HCEC 1CT (cell line): ENCODE data around the gene ARHGAP24.
"Not testable (repeated sequence)": the region's sequence is repeated elsewhere in the genome, so short reads cannot be mapped to it uniquely, and the experiment has no call there.

Experiments
- DNase-seq: peaks from one replicate; pipeline ENCODE4 v3.0.0-alpha.2; 2017

The ARHGAP24 gene

GRCh38 chr4:85929961-85930665, 455.2 kb downstream of the ARHGAP24 start:
- DNase-seq: no peak

- no peak for DNase-seq
These were observed 457.7 kb downstream of the ARHGAP24 start for GRCh38 chr4:85932500-85933290.

DNA sequence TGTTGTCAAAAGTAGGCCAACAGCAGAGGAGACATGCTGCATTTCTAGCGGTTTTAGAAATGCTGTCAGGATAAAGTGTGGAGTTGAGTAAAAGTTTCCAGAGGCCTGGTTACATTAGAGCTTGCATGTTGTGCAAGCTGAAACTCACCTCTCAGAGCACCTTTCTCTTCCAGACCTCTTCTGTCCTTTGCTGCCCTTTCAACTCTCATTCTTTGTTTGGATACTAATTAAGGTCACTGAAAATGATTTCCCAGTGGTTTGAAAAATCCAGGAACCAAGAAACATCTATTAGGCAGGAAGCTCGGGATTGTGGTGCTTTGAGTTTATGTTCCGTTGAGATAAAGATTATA, 458.3 kb downstream of the ARHGAP24 start:
- DNase-seq: no peak

- no peak for DNase-seq
These were observed 462.6 kb downstream of the ARHGAP24 start for GRCh38 chr4:85937507-85937906.

DNA sequence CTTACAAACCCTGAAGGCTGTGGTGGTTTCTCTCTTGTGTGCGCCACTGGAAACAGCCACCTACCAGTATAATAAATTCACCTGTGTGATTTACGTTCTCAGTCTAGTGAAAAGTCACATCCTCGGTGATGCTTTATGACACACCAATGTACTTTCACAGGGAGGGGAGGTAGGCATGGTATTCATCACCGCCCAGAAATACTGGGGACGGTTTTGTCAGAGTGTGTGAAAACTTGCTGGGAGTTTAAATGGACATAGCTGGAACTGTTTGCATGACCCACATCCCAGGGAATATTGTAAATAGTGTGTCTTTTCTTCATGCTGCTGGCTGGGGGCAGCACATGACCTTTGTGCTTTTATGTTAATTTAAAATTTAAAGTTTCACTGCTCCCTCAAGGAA, 463.1 kb downstream of the ARHGAP24 start:
- no peak for DNase-seq

- no peak for DNase-seq
These were observed 464.0 kb downstream of the ARHGAP24 start for GRCh38 chr4:85938902-85939301.

DNA sequence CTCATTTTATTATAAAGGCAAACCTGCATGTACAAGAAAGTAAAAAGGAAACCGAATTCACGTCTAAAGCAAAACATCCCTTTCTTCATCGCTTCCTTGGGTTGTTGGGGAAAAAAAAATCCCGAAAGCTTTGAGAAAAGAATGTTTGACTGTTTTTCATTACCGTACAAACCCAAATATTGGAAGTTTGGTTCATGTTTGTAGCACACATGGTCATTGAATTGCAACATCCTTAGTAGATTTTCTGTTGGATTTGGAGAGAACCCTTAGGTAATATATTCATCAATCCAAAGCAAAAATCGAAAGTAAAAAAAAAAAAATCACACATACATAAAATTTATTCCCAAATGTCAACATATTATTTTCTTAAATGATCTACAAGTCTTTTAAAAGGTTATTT, 464.6 kb downstream of the ARHGAP24 start:
- no peak for DNase-seq

DNA sequence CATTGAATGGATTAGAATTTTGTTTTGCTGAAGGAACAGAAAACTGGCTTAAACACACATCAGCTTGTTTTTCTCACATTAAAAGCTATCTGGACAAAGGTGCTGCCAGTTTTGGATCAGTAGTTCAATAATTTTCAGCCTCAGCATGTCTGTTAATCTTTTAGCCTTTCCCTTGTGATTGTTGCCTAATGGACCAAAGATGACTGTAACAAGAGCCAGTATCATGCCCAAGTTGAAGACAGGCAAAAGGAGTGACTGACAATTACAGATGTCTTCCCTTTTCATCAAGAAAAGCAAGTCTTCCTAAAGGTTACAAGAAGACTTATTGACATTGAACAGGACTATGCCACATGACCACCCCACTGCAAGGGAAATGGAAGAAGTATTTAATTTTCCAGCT, 465.2 kb downstream of the ARHGAP24 start:
- DNase-seq: no peak

DNA sequence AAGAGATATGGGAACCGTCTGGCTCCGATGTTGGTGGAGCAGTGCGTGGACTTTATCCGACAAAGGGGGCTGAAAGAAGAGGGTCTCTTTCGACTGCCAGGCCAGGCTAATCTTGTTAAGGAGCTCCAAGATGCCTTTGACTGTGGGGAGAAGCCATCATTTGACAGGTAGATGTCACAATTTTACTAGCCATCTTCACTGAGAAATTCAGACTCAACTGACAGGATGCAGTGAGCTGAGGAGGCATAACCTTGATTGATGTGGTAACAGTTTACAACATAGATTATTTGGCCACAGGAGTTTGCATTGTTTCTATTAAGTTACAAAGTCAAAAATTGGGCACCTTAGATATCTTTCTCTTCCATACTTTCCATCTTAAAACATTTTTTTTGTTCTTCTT, 467.2 kb downstream of the ARHGAP24 start:
- no peak for DNase-seq

DNA sequence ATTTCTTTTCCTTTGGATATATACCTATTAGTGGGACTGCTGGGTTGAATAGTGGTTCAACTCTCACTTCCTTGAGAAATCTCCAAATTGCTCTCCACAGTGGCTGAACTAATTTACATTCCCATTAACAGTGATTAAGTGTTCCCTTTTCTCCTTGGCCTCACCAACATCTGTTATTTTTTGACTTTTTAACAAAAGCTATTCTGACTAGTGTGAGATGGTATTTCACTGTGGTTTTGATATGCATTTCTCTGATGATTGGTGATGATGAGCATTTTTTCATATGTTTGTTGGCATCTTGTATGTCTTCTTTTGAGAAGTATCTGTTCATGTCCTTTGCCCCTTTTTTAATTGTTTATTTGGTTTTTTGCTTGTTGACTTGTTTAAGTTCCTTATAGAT, 471.9 kb downstream of the ARHGAP24 start:
- peak; percentile 11 for DNase-seq

DNA sequence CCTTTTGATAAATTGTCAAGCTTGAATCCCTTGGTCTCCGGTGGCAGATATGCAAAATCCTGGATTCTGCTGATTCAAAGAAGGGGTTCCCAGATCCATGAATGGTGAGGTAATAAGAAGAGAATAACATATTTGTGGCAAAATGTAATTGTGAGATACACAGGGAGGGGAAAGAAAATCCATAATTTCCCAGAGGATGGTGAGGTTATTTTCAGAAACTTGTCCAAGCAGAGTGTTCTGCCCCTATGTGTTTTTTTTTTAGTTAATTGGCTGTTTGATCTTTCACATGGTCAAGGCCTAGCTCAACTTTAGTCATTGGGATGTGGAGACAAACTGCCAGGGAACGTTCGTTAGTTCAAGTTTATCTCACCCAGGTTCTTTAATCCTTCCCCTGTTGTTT, 476.1 kb downstream of the ARHGAP24 start:
- no peak for DNase-seq

GRCh38 chr4:85952528-85952927, 477.6 kb downstream of the ARHGAP24 start:
- peak; percentile 62 for DNase-seq

GRCh38 chr4:85952972-85953650, 478.2 kb downstream of the ARHGAP24 start:
- DNase-seq: no peak

DNA sequence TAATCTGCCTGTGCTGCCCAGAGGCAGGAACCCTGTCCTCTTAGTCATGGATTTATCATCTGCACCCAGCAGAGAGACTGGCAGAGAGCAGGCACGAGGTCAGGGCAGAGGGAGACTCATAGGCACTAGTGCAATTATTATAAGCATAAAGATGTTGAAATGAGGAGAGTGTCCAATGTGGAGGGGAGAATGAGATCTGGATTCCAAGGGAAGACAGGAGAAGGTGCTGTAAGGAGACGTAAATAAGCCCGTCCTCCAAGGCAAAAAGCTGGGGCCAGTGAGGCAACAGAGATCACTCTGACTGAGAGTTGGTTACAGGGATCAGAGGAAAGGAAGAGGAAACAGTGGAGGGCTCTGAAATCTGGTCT, 478.7 kb downstream of the ARHGAP24 start:
- DNase-seq: peak; percentile 64

GRCh38 chr4:85955620-85956292, 480.8 kb downstream of the ARHGAP24 start:
- DNase-seq: no peak

GRCh38 chr4:85956293-85956945, 481.5 kb downstream of the ARHGAP24 start:
- no peak for DNase-seq

DNA sequence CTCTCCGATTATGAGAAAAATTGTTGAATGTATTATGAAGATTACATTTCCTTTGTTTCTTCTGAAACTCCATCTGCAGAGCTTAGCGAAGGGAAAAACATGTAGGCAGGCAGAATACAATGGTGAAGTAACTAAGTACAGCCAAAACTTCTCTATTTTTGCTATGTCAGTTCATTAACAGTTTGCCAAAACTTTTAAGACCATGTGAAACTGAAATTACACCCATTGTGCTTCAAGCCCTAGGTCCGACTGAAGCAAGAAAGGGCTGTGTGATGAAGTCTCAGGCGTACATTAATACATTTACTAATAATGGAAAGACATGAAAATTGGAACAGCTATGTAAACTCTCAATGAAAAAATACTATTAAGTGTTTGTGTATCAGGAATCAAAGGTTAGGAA, 486.9 kb downstream of the ARHGAP24 start:
- DNase-seq: no peak

GRCh38 chr4:85963231-85963630, 488.3 kb downstream of the ARHGAP24 start:
- no peak for DNase-seq

GRCh38 chr4:85964298-85964697, 489.3 kb downstream of the ARHGAP24 start:
- DNase-seq: no peak

- not testable (repeated sequence) for DNase-seq
These were observed 490.1 kb downstream of the ARHGAP24 start for GRCh38 chr4:85965017-85965416.

DNA sequence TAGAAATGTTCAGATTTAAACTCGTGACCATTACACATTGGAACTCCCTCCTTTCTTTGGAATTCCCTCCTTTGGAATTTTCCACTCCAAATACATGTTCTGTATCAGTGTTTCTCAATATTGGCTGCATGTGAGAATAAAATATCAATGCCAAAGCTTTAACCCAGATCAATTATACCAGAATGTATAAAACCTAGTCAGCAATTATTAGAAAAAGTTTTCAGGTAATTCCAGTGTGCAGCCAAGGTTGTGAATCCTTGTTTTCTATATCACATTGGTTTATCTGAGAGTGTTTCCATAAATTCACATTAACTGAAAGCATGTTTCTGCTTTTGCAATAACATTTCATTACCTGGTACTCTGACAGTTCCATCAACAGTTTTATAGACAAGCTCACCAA, 490.6 kb downstream of the ARHGAP24 start:
- DNase-seq: no peak

DNA sequence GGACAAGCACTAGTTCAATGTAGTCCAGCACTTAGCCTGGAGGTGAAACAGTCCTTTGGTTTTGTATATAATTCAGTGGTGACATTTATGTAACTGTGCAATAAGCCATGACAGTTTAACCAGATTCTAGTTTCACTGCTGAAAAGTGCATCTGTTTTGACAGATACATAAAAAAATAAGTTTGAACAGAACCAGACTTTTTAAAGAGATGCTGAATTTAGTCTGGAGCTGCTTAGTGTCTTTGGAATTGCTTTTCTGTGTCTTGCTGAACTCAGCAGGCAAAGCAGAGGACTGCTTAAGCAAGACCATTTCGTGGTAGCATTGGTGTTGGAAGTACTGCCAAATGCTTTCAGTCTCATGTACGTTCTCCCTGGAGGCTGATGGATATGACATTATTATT, 491.4 kb downstream of the ARHGAP24 start:
- DNase-seq: no peak

- DNase-seq: peak; percentile 30
These were observed 492.9 kb downstream of the ARHGAP24 start for GRCh38 chr4:85967872-85968271.
